22Rv1 (cell line): ENCODE measurements around the gene SCO1.
"Not testable (repeated sequence)": the region's sequence is repeated elsewhere in the genome, so short reads cannot be mapped to it uniquely, and the experiment has no call there.

Source experiments
- H3K27ac ChIP-seq: fragments of 450-650 bp; 2 replicates; pipeline ENCODE4 v1.5.1; 2017
- ZFX ChIP-seq: fragments of 450-650 bp; IDR thresholded peaks from 2 replicates; pipeline ENCODE4 v1.6.1; 2017; ENCODE audit warnings: antibody characterized with exemption, borderline replicate concordance
- TF ChIP-seq, protein P1 (sequence below): fragments of 450-650 bp; IDR thresholded peaks from 2 replicates; pipeline ENCODE4 v1.5.1; 2017; ENCODE audit warnings: mild to moderate bottlenecking

The SCO1 gene

DNA sequence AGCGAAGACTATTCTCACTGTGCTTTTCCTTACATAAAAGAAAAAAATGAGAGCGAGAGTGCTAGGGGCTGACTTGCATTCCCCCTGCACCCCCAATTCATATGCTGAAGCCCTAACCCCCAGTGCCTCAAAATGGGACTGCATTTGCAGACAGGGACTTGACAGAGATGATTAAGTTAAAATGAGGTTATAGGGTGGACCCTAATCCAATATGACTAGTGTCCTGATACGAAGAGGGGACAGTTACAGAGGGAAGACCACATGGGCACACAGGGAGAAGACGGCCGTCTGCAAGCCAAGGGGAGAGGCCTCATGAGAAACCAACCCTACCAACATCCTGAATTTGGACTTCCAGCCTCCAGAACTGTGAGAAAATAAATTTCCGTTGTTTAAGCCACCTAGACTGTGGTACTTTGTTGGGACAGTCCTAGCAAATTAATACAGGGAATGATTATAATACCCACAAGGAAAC lies 34.1 kb upstream of the SCO1 start:
- H3K27ac ChIP-seq, result no peak overlapping the region
- TF ChIP-seq, protein P1, sequence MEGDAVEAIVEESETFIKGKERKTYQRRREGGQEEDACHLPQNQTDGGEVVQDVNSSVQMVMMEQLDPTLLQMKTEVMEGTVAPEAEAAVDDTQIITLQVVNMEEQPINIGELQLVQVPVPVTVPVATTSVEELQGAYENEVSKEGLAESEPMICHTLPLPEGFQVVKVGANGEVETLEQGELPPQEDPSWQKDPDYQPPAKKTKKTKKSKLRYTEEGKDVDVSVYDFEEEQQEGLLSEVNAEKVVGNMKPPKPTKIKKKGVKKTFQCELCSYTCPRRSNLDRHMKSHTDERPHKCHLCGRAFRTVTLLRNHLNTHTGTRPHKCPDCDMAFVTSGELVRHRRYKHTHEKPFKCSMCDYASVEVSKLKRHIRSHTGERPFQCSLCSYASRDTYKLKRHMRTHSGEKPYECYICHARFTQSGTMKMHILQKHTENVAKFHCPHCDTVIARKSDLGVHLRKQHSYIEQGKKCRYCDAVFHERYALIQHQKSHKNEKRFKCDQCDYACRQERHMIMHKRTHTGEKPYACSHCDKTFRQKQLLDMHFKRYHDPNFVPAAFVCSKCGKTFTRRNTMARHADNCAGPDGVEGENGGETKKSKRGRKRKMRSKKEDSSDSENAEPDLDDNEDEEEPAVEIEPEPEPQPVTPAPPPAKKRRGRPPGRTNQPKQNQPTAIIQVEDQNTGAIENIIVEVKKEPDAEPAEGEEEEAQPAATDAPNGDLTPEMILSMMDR, result no peak
- no peak for TF ChIP-seq ZFX

GRCh38 chr17:10730247-10730646 lies 32.9 kb upstream of the SCO1 start:
- H3K27ac ChIP-seq, result not testable (repeated sequence)

DNA sequence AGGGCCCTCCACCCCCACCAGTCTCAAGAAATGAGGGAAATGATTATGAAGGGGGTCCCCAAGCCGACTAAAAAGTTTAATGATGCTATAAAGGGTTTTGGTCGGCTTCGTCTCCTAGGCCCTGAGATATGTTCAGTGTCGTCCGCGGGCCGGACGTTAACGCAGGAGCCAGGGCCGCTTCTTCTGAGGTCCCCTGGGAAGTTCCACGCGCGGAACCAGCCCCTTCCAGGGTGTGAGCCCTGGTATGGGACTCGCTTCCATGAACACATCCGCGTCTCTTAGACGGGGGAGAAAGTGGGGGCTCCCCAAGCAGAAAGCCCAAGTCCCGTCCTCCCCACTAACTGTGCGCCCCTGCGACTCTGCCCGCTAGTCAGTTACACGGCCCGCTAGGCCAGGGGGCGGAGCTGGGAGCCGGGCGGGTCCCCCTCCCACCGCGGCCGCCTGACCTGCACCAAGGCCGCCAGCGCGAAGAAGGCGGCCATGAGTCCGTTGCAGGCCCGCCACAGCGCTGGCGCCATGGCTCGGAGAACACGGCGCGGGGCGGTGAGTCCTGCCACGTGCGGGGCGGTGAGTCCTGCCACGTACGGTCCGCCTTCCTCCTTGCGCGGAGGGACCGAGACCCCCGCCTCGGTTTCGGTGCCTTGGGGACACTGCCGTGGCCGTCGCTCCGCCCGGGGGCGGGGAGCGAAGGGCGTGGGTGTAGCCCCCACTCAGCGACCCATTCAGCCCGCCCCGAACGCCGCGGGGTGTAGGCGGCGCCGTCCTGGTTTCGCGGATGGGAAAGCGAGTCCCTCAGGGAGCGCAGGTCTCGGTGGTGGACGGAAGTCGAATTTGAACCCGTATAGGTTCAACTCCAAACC lies 32.2 kb upstream of the SCO1 start, which contains the start of gene TMEM220:
TMEM220 (minus strand) TSS at position 690 of the 860 bp plus-strand sequence; CDS start at position 518, 172 bp downstream.
- no peak within 1 kb of the TSS for H3K27ac ChIP-seq
- TF ChIP-seq, protein P1, result no peak
- no peak for TF ChIP-seq ZFX

- H3K27ac ChIP-seq, result no peak overlapping the region
- TF ChIP-seq, protein P1, result no peak
- no peak for TF ChIP-seq ZFX
These were observed 31.1 kb upstream of the SCO1 start for GRCh38 chr17:10728331-10728892.

GRCh38 chr17:10727192-10727591 lies 29.9 kb upstream of the SCO1 start:
- no peak overlapping the region for H3K27ac ChIP-seq
- TF ChIP-seq, protein P1, result no peak
- TF ChIP-seq ZFX, result no peak

DNA sequence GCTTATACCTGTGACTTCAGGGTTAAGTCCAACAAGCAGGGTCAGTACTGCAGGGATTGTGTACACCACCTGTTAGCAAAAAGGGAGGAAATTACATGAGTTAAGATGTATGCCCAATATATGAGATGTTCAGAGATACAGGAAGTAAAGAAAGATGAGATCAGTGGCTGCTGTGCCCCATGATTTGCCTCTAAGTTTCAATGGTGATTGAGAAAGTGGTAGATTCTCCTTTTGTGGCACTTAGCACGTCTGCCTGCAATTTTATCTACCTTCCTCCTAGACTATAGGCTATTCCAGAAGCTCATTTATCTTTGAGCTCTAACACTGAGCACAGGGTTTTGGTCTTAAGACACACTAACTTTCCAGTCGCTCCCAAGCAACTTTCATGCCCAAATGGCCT lies 28.9 kb upstream of the SCO1 start:
- TF ChIP-seq, protein P1, result no peak
- TF ChIP-seq ZFX, result no peak
- no peak overlapping the region for H3K27ac ChIP-seq

DNA sequence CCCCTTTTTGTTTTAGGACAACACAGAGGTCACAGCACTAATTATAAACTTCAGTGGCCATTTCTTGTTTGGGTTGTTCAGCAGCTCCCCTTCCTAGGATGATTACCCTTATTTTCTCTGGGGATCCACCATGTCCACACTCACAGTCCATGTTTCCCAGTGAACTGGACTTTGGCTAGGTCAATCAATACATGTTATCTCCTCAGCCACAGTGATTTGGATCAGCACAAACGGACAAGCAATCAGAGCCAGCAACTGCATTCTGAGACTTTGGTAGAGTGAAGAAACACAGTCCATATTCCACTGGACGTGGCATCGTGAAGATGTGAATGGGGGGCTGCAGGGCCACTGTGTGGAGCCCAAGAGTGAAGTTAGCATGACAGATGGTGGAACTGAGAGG lies 27.9 kb upstream of the SCO1 start:
- no peak for TF ChIP-seq ZFX
- TF ChIP-seq, protein P1, result no peak
- H3K27ac ChIP-seq, result no peak overlapping the region
